ENCODE data around the gene TLL1. TPM values are rescaled to one million over a fixed set of nuclear protein-coding genes. Genes with fewer than 3 reads are reported as not detected.

Gene TLL1
- polyA plus RNA-seq, 1 of the 3 experiments (the other 2 are of a cell fraction): 0.07 TPM

DNA sequence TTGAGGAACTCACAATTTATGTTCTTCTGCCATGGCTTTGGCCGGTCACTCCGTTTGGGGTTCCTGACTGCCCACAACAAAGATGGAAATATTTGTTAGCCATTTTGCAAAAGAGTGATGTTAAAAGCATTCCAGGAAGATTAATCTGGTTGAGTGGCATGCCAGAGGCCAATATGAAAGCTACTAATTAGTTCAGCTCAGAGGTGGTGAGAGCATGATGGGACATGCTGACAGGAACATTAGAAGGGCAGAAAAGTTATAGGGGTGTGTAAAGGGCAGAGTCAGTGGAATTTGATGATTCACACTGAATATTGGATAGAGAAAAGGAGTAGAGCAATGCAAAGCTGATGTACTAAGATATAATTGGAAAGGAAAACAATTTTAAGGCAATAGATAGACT is 94.4 kb downstream of the TLL1 start:
- no peaks in the 10 kb centered on the region for H3K36me3 ChIP-seq (replicated peaks in 1 of 2; ENCODE audit: control insufficient read depth in 1 of 2, insufficient read depth in 2 of 2, low read length in 1 of 2)
- H3K27ac ChIP-seq (ENCODE audit: low read depth in 2 of 2, low read length in 1 of 2): no peak overlapping the region
- DNase-seq: no peak
- no peak for TF ChIP-seq SIN3A (IDR thresholded peaks at IDR 0.05; ENCODE audit: borderline replicate concordance, low read depth, low read length)
- POLR2A ChIA-PET: no interaction called here
- no peak overlapping the region for H3K9ac ChIP-seq
- CTCF ChIA-PET: no interaction called here
- no peaks in the 10 kb centered on the region for H3F3A ChIP-seq (replicated peaks; ENCODE audit: insufficient read depth)
- WGBS (ENCODE audit: low lambda C conversion rate): 84% methylated on average over 2 of the region's 2 CpGs
- no peaks in the 10 kb centered on the region for H3K27me3 ChIP-seq (ENCODE audit: insufficient read depth)
- H2AFZ ChIP-seq (ENCODE audit: low read depth): no peak overlapping the region
- no peaks in the 10 kb centered on the region for H3K9me3 ChIP-seq
- no peaks in the 10 kb centered on the region for H4K20me1 ChIP-seq (ENCODE audit: insufficient read depth)
- H3K4me3 ChIP-seq (ENCODE audit: low read depth in 2 of 2, low read length in 1 of 2): no peak overlapping the region
- no peaks in the 10 kb centered on the region for H3K9me2 ChIP-seq
- H3K4me2 ChIP-seq: no peak overlapping the region
- H3K79me2 ChIP-seq (ENCODE audit: insufficient read depth): no peaks in the 10 kb centered on the region
- H3K4me1 ChIP-seq (ENCODE audit: control insufficient read depth in 1 of 2, insufficient read depth in 2 of 2, low read depth in 1 of 2, low read length in 1 of 2): no peaks in the 10 kb centered on the region

DNA sequence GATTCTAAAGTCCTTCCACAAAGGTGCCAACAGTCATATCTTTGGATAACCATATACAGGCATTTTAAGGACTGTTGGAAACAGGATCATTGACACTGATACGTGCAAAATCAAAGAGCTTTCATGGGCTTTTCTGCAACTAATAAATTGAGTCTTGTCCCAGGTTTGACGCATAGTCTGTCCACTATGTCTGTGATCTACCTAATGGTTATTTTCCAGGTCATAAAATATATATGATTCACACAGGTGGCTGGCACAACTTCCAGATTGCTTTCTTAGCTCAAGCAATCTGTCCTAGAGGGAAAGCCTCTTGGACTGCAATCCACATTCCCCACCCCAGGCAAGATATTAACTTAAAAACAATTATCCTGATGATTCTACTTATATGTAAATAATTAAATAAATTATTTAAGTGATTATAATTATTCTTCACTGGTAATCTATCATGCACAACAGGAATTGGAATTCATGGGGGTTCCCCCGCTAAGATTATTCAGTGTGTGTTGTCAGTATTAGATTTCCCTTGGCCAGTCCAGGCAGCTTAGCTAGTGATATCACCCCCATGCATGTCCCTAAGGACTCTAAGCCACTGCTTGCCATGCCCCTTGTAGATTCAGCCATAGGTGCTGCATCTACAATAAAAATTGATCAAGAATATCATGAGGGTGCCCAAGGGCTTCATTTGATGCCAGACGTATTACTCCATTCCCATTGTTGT is 97.8 kb downstream of the TLL1 start:
- H3F3A ChIP-seq (replicated peaks; ENCODE audit: insufficient read depth): no peaks in the 10 kb centered on the region
- H3K9me3 ChIP-seq: no peaks in the 10 kb centered on the region
- no peaks in the 10 kb centered on the region for H3K36me3 ChIP-seq (replicated peaks in 1 of 2; ENCODE audit: control insufficient read depth in 1 of 2, insufficient read depth in 2 of 2, low read length in 1 of 2)
- H3K9me2 ChIP-seq: no peaks in the 10 kb centered on the region
- H3K27me3 ChIP-seq (ENCODE audit: insufficient read depth): no peaks in the 10 kb centered on the region
- H3K4me2 ChIP-seq: no peak overlapping the region
- H3K4me3 ChIP-seq (ENCODE audit: low read depth in 2 of 2, low read length in 1 of 2): no peak overlapping the region
- ChIA-PET POLR2A (no interaction called here), CTCF (no interaction called here)
- H3K9ac ChIP-seq: no peak overlapping the region
- no peaks in the 10 kb centered on the region for H4K20me1 ChIP-seq (ENCODE audit: insufficient read depth)
- H3K79me2 ChIP-seq (ENCODE audit: insufficient read depth): no peaks in the 10 kb centered on the region
- H2AFZ ChIP-seq (ENCODE audit: low read depth): no peak overlapping the region
- TF ChIP-seq, protein P1, sequence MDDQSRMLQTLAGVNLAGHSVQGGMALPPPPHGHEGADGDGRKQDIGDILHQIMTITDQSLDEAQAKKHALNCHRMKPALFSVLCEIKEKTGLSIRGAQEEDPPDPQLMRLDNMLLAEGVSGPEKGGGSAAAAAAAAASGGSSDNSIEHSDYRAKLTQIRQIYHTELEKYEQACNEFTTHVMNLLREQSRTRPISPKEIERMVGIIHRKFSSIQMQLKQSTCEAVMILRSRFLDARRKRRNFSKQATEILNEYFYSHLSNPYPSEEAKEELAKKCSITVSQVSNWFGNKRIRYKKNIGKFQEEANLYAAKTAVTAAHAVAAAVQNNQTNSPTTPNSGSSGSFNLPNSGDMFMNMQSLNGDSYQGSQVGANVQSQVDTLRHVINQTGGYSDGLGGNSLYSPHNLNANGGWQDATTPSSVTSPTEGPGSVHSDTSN (IDR thresholded peaks at IDR 0.05): no peak
- TF ChIP-seq GATA2 (CRISPR knock-in tag; IDR thresholded peaks at IDR 0.05): no peak
- no peak for TF ChIP-seq EP300 (IDR thresholded peaks at IDR 0.05; ENCODE audit: borderline replicate concordance in 1 of 2, low read depth in 1 of 2, low read length in 1 of 2)
- TF ChIP-seq EZH2phosphoT487 (IDR thresholded peaks at IDR 0.05; ENCODE audit: borderline replicate concordance, low read depth): no peak
- TF ChIP-seq, protein P2, sequence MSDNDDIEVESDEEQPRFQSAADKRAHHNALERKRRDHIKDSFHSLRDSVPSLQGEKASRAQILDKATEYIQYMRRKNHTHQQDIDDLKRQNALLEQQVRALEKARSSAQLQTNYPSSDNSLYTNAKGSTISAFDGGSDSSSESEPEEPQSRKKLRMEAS (IDR thresholded peaks at IDR 0.05; ENCODE audit: low read depth): no peak
- no peak for TF ChIP-seq RCOR1 (IDR thresholded peaks at IDR 0.05; ENCODE audit: low read length)
- TF ChIP-seq RFX5 (IDR thresholded peaks at IDR 0.05; ENCODE audit: low read length): no peak
- no peak for TF ChIP-seq MXI1 (IDR thresholded peaks at IDR 0.05; ENCODE audit: low read depth, low read length)
- TF ChIP-seq RXRA (IDR thresholded peaks at IDR 0.05; ENCODE audit: borderline replicate concordance, low read depth): no peak
- TF ChIP-seq, protein P3, sequence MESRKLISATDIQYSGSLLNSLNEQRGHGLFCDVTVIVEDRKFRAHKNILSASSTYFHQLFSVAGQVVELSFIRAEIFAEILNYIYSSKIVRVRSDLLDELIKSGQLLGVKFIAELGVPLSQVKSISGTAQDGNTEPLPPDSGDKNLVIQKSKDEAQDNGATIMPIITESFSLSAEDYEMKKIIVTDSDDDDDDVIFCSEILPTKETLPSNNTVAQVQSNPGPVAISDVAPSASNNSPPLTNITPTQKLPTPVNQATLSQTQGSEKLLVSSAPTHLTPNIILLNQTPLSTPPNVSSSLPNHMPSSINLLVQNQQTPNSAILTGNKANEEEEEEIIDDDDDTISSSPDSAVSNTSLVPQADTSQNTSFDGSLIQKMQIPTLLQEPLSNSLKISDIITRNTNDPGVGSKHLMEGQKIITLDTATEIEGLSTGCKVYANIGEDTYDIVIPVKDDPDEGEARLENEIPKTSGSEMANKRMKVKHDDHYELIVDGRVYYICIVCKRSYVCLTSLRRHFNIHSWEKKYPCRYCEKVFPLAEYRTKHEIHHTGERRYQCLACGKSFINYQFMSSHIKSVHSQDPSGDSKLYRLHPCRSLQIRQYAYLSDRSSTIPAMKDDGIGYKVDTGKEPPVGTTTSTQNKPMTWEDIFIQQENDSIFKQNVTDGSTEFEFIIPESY (IDR thresholded peaks at IDR 0.05; ENCODE audit: borderline replicate concordance, low read depth): no peak
- TF ChIP-seq POLR2AphosphoS5 (IDR thresholded peaks at IDR 0.05; ENCODE audit: low read depth, low read length): no peak
- TF ChIP-seq, protein P4, sequence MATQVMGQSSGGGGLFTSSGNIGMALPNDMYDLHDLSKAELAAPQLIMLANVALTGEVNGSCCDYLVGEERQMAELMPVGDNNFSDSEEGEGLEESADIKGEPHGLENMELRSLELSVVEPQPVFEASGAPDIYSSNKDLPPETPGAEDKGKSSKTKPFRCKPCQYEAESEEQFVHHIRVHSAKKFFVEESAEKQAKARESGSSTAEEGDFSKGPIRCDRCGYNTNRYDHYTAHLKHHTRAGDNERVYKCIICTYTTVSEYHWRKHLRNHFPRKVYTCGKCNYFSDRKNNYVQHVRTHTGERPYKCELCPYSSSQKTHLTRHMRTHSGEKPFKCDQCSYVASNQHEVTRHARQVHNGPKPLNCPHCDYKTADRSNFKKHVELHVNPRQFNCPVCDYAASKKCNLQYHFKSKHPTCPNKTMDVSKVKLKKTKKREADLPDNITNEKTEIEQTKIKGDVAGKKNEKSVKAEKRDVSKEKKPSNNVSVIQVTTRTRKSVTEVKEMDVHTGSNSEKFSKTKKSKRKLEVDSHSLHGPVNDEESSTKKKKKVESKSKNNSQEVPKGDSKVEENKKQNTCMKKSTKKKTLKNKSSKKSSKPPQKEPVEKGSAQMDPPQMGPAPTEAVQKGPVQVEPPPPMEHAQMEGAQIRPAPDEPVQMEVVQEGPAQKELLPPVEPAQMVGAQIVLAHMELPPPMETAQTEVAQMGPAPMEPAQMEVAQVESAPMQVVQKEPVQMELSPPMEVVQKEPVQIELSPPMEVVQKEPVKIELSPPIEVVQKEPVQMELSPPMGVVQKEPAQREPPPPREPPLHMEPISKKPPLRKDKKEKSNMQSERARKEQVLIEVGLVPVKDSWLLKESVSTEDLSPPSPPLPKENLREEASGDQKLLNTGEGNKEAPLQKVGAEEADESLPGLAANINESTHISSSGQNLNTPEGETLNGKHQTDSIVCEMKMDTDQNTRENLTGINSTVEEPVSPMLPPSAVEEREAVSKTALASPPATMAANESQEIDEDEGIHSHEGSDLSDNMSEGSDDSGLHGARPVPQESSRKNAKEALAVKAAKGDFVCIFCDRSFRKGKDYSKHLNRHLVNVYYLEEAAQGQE (IDR thresholded peaks at IDR 0.05; ENCODE audit: low read depth, low read length): no peak
- TF ChIP-seq ELF1 (IDR thresholded peaks at IDR 0.05): no peak
- no peak for TF ChIP-seq NFIC (IDR thresholded peaks at IDR 0.05; ENCODE audit: borderline replicate concordance)
- TF ChIP-seq TEAD4 (IDR thresholded peaks at IDR 0.05; ENCODE audit: borderline replicate concordance, insufficient read depth): no peak
- 18% methylated on average over 4 of the region's 4 CpGs for WGBS (ENCODE audit: low lambda C conversion rate)
- DNase-seq: no peak
- no peak overlapping the region for H3K27ac ChIP-seq (ENCODE audit: low read depth in 2 of 2, low read length in 1 of 2)
- H3K4me1 ChIP-seq (ENCODE audit: control insufficient read depth in 1 of 2, insufficient read depth in 2 of 2, low read depth in 1 of 2, low read length in 1 of 2): no peaks in the 10 kb centered on the region

Measured in SK-N-SH (cell line).